Mucosa of gallbladder (tissue), 1 donor: Measurements from ENCODE around the gene PREB. TPM values are rescaled to one million over a fixed set of nuclear protein-coding genes. Genes with fewer than 3 reads are reported as not detected.

ENCODE experiments used
- DNase-seq: peaks from one replicate; pipeline ENCODE4 v3.0.0-alpha.2; 2020; ENCODE audit warnings: low spot score
- total RNA-seq: library from RNA; stranded (reverse); gene quantifications from one replicate; pipeline ENCODE4 v1.2.1, GENCODE V29; 2021
- donor health status: DM: no; HTN: no; CAD: no.

PREB gene
- total RNA-seq, 1 donor from 2014 or later: 51.3 TPM

DNA sequence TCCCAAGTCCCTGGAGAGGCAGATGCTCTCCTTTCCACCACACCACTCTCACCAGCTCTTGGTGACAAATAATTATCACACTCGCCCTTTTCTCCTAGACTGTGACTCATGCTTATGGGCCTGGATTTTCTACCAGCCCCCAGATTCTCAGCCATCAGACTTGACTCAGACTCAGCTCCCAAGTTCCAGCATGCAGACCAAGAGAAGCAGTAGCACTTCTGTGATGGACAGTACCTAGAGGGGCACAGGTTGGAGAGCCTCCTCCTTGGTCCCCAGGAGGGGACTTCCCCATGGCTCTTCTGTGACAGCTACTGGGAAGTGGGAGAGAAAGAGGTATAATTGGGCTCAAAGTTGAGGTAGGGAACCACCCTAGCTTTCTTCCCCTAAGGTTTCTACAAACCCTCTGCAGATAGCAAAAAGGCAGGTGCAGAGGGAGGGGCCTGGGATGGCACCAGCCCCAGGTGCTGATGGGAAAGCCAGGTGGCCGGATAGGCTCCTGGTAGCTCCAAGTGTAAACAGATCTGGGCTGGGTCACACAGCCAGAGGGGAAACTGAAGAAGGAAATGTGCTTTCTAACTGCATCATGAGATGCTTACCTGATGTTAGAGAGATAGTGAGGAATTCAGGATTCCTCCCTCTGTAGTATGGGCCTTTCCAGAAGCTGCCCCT, 18.5 kb upstream of the PREB start:
- no peak for DNase-seq

DNA sequence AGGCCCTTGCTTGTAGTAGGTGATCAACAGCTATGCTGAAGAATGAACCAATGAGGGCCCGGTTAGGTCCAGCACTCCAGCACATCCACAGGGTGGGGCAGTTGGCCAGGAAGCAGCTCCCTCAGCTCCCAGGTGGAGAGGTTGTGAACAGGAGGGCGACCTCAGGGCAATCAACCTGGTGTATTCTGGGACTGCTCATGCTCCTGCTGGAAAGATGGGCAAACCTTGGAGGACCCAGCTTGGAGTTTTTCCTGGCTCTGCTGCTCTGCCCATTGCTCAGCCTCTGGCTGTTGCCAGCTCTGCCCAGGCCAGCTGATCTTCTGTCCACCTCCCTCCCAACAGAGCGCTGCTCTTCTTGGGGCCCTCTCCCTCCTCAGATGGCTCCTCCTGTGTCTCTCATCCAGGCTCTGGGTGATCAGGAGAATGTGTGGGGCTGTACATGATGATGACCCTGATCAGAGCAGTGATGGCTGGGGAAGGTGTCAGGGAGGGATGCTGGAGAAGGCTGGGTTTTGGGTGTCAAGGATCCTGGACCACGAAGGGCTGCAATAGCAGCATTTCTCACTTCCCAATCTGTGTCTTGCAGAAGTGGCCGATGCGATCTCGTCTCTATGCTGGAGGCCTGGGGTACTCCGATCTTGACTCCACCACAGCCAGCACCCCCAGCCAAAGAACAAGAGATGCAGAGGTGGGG, 17.8 kb upstream of the PREB start:
- DNase-seq: no peak

DNA sequence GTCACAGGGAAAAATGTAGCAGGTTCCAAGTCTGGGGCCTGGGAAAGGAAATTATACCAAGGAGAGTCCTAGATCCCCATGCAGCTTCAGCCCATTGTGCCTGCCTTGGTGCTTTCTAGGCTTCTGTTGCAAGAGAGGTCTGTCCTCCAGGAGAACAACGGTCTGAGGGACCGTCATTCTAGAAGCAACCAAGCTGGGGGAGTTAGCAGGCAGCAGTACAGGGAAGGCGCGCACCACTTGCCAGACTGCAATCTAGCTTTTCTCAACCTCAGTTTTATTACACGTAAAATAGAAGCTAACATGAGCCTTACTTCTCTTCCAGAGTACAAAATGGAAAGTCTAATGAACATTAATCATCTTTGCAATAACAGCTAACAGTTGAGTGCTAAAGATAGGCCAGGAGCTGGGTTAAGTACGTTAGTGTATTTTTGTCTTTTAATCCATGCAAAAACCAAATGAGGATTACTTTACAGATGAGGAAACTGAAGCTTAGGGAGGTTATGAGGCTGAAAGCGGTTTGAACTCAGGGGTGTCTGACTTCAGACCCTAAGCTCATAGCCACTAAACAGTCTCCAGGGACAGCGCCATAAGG, 16.3 kb upstream of the PREB start:
- no peak for DNase-seq

DNA sequence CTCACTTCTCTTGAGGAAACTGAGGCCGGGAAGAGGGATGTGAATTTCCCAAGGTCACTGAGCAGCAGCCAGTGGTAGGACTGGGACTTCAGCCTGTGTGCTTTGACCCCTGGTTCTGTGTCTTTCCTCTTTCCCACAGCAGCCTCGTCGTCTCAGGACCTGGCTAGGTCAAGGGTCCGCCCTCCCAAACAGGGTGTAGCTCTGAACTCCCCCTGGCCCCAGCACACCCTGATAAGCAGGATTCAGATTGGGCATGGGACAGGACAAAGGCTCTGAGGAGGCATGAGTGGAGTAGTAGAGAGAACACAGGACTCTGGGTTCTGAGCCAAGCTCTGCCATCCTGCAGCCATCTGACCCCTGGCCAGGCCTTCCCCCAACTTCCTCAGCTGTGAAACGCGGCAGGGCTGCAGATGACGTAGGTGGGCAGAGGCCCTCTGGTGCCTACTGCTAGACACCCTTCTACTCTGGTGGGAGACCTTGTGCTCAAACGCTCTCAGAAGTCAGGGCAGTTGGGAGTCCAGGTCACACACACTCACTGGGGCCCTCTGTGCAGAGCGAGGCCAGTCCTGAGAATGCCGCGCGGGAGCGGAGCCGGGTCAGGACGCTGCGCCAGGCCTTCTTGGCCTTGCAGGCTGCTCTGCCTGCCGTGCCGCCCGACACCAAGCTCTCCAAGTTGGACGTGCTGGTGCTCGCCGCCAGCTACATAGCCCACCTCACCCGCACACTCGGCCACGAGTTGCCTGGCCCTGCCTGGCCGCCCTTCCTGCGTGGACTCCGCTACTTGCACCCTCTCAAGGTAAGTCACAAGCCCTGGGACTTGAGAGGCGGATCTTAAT, 15.4 kb upstream of the PREB start:
- no peak for DNase-seq

DNA sequence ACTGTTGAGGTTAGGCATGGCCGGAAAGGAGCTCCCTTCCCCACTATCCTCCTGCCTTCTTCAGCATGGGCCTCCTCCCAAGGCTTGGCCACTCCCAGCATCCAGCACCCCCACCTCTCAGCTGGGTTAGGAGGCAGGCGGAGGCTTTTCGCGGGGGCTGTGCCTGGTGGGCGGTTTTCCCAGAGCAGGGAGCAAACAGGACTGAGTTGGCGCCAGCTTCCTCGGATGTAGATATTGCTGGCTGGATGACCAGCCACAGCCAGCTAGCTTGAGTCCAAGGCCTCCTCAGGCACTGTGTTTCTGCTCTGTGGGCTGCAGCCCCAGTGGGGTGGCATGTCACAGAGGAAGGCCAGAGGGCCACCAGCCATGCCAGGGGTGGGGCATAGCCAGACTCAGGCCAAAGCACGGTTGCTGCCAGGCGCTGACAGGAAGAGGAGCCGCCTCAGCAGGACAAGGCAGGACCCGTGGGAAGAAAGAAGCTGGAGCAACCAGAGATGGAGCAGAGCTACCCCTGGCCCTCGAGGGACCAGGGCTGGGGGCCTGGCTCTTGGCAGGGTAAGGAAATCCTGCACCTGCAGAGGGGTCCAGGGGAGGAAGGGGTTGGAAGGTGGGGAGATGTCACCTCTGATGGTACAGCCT, 14.5 kb upstream of the PREB start, which contains the start of gene TCF23:
TCF23 (plus strand) TSS at position 204 of the 639 bp plus-strand sequence; CDS start at position 334, 130 bp downstream.
- no peak for DNase-seq

- DNase-seq: no peak
These were observed 13.5 kb upstream of the PREB start for GRCh38 chr2:27147935-27148334.

- no peak for DNase-seq
These were observed 11.2 kb upstream of the PREB start for GRCh38 chr2:27145682-27146081.

GRCh38 chr2:27143285-27143684, 8.8 kb upstream of the PREB start:
- no peak for DNase-seq

DNA sequence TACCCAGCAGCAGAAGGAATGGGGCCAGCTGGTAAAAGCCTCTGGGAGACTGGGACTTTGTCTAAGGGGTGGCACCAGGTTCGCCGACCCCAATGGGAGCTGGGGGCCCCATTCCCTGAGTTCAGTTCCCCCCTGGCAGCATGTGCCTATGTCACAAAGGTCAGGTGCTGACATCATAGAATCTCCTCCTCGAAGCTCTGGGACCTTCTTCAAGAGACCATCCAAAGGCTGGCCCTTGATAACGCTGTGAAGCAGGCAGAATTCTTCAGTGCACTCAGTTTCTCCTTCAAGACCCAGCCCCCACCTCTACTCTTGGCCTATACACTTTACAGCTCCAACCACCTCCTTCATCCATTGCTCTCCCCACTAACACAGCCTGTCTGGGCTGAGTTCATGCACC, 4.9 kb upstream of the PREB start, which contains the start of gene PRR30:
PRR30 (minus strand) TSS at position 101 of the 400 bp plus-strand sequence. CDS start 1,081 bp downstream, outside the sequence.
- DNase-seq: no peak

GRCh38 chr2:27138111-27138510, 3.7 kb upstream of the PREB start:
- no peak for DNase-seq

- DNase-seq: no peak
These were observed 3.0 kb upstream of the PREB start for GRCh38 chr2:27137322-27137935.

GRCh38 chr2:27136751-27137150, 2.3 kb upstream of the PREB start:
- DNase-seq: no peak

GRCh38 chr2:27135478-27135955, 1.1 kb upstream of the PREB start:
- no peak for DNase-seq

DNA sequence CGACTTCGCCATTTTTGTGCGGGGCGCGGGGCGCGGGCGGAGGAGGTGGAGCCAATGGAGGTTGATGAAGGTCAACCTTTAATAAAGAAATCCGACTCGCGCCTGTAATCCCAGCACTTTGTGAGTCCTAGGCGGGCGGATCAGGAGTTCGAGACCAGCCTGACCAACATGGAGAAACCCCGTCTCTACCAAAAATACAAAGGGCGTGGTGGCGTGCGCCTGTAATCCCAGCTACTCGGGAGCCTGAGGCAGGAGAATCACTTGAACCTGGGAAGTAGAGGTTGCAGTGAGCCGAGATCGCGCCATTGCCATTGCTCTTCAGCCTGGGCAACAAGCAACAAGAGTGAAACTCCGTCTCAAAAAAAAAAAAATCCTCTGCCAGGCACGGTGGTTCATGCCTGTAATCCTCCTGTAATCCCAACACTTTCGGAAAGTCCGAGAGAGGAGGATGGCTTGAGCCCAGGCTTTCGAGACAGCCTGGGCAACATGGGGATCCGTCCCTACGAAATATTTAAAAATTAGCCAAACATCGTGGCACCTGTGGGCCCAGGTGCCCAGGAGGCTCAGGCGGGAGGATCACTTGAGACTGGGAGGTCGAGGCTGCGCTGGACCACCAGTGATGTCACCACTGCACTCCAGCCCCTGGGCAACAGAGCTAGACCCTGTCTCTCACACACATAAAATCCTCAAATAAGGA, 493 bp upstream of the PREB start:
- DNase-seq: no peak

- no peak for DNase-seq
These were observed 1.1 kb downstream of the PREB start for GRCh38 chr2:27133195-27133875.

- no peak for DNase-seq
These were observed 3.0 kb downstream of the PREB start for GRCh38 chr2:27131429-27131828.

- no peak for DNase-seq
These were observed 4.0 kb downstream of the PREB start for GRCh38 chr2:27130396-27130795.

GRCh38 chr2:27128668-27129571, 5.5 kb downstream of the PREB start:
- no peak for DNase-seq
